ENCODE data around the gene KCNMA1. TPM values are rescaled to one million over a fixed set of nuclear protein-coding genes. Genes with fewer than 3 reads are reported as not detected.

KCNMA1 gene
- total and polyA plus RNA-seq, 3 donors from 2014 or later: 13.6 to 36.1 (median 24.7) TPM

- 77 to 89% methylated on average over 2 of the region's 2 CpGs for WGBS, 2 donors
- TF ChIP-seq, protein P1, sequence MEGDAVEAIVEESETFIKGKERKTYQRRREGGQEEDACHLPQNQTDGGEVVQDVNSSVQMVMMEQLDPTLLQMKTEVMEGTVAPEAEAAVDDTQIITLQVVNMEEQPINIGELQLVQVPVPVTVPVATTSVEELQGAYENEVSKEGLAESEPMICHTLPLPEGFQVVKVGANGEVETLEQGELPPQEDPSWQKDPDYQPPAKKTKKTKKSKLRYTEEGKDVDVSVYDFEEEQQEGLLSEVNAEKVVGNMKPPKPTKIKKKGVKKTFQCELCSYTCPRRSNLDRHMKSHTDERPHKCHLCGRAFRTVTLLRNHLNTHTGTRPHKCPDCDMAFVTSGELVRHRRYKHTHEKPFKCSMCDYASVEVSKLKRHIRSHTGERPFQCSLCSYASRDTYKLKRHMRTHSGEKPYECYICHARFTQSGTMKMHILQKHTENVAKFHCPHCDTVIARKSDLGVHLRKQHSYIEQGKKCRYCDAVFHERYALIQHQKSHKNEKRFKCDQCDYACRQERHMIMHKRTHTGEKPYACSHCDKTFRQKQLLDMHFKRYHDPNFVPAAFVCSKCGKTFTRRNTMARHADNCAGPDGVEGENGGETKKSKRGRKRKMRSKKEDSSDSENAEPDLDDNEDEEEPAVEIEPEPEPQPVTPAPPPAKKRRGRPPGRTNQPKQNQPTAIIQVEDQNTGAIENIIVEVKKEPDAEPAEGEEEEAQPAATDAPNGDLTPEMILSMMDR (IDR thresholded peaks at IDR 0.05): no peak
- no peak for TF ChIP-seq POLR2A (IDR thresholded peaks at IDR 0.05)
- Histone ChIP-seq H3K4me1 (no peaks in the 10 kb centered on the region), H3K27ac (no peak overlapping the region), H3K4me3 (no peak overlapping the region), H3K36me3 (ENCODE audit: low read depth, missing control alignments) (no peaks in the 10 kb centered on the region), H3K27me3 (no peaks in the 10 kb centered on the region), H3K9me3 (no peaks in the 10 kb centered on the region)
- intact Hi-C loops (cut with DNase I; ENCODE audit: low total_unique reads): no loop called here
- DNase-seq: no peak
Measured at GRCh38 chr10:77196614-77197013, 441.0 kb downstream of the KCNMA1 start.

- TF ChIP-seq, protein P1 (IDR thresholded peaks at IDR 0.05): no peak
- no peak for TF ChIP-seq POLR2A (IDR thresholded peaks at IDR 0.05)
- intact Hi-C loops (cut with DNase I; ENCODE audit: low total_unique reads): no loop called here
- H3K27ac ChIP-seq: no peak overlapping the region
- H3K4me1 ChIP-seq: no peaks in the 10 kb centered on the region
- no peaks in the 10 kb centered on the region for H3K9me3 ChIP-seq
- H3K4me3 ChIP-seq: no peak overlapping the region
- DNase-seq: no peak
- WGBS, 2 donors: 61 to 64% methylated on average over 2 of the region's 2 CpGs
- no peaks in the 10 kb centered on the region for H3K36me3 ChIP-seq (ENCODE audit: low read depth, missing control alignments)
- no peaks in the 10 kb centered on the region for H3K27me3 ChIP-seq
Measured at GRCh38 chr10:77195101-77195500, 442.5 kb downstream of the KCNMA1 start.

DNA sequence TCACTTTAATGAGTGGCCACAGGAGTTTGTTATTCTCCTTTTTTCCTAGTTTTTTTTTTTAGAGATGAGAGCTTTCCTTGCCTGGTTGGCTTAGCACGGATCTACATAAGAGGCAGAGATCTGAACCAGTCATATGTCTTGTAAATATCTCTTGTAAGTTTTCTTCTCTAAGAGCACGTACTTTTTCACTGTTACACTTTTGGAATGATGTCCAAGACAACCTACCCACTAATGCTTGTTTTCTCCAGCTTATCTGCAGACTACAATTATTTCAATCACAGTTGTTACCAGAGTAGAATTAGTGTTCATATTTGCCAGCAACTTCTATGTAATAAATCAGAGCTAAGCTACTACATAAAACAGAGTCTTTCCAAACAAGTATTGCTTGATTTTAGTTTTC lies 444.6 kb downstream of the KCNMA1 start:
- no peaks in the 10 kb centered on the region for H3K27me3 ChIP-seq
- no peaks in the 10 kb centered on the region for H3K4me1 ChIP-seq
- H3K9me3 ChIP-seq: no peaks in the 10 kb centered on the region
- TF ChIP-seq POLR2A (IDR thresholded peaks at IDR 0.05): no peak
- TF ChIP-seq, protein P1 (IDR thresholded peaks at IDR 0.05): no peak
- intact Hi-C loops (cut with DNase I; ENCODE audit: low total_unique reads): no loop called here
- DNase-seq: no peak
- H3K4me3 ChIP-seq: no peak overlapping the region
- 51 to 60% methylated on average over 2 of the region's 2 CpGs for WGBS, 2 donors
- H3K27ac ChIP-seq: no peak overlapping the region
- H3K36me3 ChIP-seq (ENCODE audit: low read depth, missing control alignments): no peaks in the 10 kb centered on the region

- WGBS, 2 donors: 71 to 72% methylated on average over 3 of the region's 3 CpGs
- no peaks in the 10 kb centered on the region for H3K27me3 ChIP-seq
Measured at GRCh38 chr10:77192402-77192801, 445.2 kb downstream of the KCNMA1 start.

More at GRCh38 chr10:77192402-77192801, 445.2 kb downstream of the KCNMA1 start:
- Histone ChIP-seq H3K36me3 (ENCODE audit: low read depth, missing control alignments) (no peaks in the 10 kb centered on the region), H3K9me3 (no peaks in the 10 kb centered on the region), H3K4me3 (no peak overlapping the region), H3K4me1 (no peaks in the 10 kb centered on the region), H3K27ac (no peak overlapping the region)
- DNase-seq: no peak
- intact Hi-C loops (cut with DNase I; ENCODE audit: low total_unique reads): no loop called here
- TF ChIP-seq POLR2A (IDR thresholded peaks at IDR 0.05): no peak
- TF ChIP-seq, protein P1 (IDR thresholded peaks at IDR 0.05): no peak
